ENCODE results near the gene VMAC.

GRCh38 chr19:5932609-5933262 is 28.1 kb downstream of the VMAC start:
- TF ChIP-seq EZH2phosphoT487 (IDR thresholded peaks at IDR 0.05; ENCODE audit: insufficient read depth, low read depth) (no peak), EZH2 (IDR thresholded peaks at IDR 0.05; ENCODE audit: insufficient read depth, poor library complexity, severe bottlenecking) (no peak)

Data from GM23248 (cell line).